ENCODE results near the gene CDC42EP3.

The CDC42EP3 gene

GRCh38 chr2:37636381-37637066, 34.9 kb downstream of the CDC42EP3 start:
- DNase-seq (ENCODE audit: low read depth, low spot score): no peak

- no peak for DNase-seq (ENCODE audit: low read depth, low spot score)
Measured at GRCh38 chr2:37635504-37636380, 35.7 kb downstream of the CDC42EP3 start.

DNA sequence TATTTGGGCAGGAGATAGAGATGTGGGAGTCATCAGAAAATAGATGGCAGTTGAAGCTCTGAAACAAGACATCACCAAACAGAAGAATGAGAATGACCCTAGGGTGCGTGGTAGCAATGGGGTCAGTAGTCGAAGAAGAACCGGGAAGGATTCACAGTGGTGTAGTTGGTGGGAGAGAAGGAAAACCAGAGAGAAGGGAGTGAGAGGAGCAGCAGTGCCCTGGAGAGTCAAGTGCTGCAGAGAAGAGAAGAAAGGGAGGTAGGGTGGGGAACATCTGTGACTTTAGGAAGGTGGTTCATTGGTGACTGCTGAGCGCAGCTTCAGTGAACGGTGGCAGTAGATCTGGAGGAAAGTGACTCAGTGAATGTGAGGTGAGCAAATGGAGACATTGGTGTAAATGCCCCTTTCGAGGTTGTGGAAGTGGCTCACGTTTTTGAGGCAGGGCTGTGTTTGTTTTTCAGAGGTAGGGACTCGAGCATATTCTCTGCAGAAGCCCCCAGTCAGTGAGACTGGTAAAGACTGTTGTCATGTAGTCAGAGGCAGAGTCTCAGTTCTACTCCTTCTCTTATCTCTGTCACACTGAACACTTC, 36.4 kb downstream of the CDC42EP3 start:
- DNase-seq (ENCODE audit: low read depth, low spot score): no peak

- DNase-seq (ENCODE audit: low read depth, low spot score): no peak
Measured at GRCh38 chr2:37633845-37634244, 37.6 kb downstream of the CDC42EP3 start.

DNA sequence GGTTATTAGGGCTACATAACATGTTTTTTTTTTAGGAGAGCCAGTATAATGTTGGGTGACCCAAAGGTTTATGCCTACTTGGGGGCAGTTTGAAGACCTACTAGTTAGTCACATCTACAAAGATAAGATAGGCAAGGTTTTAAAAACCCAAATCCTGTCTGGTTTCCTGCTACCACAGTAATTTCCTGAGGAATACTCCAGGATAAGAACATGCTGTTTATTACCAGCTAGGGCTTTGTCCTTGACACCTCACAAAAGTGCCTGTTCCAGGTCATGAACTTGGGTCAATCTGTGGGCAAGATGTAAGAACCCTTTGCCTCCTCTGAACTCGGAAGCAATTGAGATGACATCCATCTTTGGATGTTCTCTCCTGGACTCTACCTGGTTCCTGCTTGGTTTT, 38.2 kb downstream of the CDC42EP3 start:
- no peak for DNase-seq (ENCODE audit: low read depth, low spot score)

- no peak for DNase-seq (ENCODE audit: low read depth, low spot score)
Measured at GRCh38 chr2:37632310-37632709, 39.1 kb downstream of the CDC42EP3 start.

- no peak for DNase-seq (ENCODE audit: low read depth, low spot score)
Measured at GRCh38 chr2:37631698-37632097, 39.7 kb downstream of the CDC42EP3 start.

- no peak for DNase-seq (ENCODE audit: low read depth, low spot score)
Measured at GRCh38 chr2:37631292-37631691, 40.1 kb downstream of the CDC42EP3 start.

- DNase-seq (ENCODE audit: low read depth, low spot score): no peak
Measured at GRCh38 chr2:37630776-37631175, 40.7 kb downstream of the CDC42EP3 start.

DNA sequence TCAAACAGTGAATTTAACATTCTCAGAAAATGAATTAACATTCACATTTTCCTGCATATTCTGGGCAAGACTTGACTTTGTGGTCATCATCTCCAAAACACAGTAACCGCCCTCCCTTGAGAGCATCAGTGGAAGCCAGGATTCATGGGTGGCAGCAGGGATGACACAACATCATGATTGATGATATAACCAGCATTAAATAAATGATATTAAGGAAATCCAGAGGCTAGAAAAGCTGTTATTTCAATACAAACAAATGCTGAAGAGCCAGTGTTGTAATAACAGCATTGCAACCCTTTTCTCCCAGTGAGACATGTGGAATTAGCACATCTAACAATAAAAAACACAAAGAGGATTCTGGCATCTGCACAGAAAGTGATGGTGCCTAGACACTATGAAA, 41.1 kb downstream of the CDC42EP3 start:
- no peak for DNase-seq (ENCODE audit: low read depth, low spot score)

- no peak for DNase-seq (ENCODE audit: low read depth, low spot score)
Measured at GRCh38 chr2:37629529-37629928, 41.9 kb downstream of the CDC42EP3 start.

GRCh38 chr2:37627710-37628109, 43.7 kb downstream of the CDC42EP3 start:
- no peak for DNase-seq (ENCODE audit: low read depth, low spot score)

GRCh38 chr2:37625796-37626571, 45.5 kb downstream of the CDC42EP3 start:
- DNase-seq (ENCODE audit: low read depth, low spot score): no peak

DNA sequence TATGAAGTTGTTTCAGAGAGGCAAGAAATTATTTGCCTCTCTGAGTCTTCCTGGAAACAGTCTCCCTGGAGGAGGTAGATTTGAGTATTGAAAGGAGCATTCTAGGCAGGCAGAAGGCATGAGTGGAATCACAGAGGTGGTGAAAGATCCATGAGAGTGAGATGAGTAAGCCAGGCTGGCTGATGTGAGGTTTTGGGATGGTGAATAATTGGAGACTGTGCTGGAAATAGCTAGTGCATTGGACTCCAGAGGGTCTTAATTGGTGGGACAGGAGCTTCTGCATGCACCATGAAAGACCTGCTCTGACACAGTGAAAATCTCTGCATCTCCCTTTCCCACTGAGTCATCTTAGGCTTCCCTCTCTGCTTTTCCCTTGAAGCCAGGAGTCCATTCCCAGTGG, 46.3 kb downstream of the CDC42EP3 start:
- DNase-seq (ENCODE audit: low read depth, low spot score): no peak

DNA sequence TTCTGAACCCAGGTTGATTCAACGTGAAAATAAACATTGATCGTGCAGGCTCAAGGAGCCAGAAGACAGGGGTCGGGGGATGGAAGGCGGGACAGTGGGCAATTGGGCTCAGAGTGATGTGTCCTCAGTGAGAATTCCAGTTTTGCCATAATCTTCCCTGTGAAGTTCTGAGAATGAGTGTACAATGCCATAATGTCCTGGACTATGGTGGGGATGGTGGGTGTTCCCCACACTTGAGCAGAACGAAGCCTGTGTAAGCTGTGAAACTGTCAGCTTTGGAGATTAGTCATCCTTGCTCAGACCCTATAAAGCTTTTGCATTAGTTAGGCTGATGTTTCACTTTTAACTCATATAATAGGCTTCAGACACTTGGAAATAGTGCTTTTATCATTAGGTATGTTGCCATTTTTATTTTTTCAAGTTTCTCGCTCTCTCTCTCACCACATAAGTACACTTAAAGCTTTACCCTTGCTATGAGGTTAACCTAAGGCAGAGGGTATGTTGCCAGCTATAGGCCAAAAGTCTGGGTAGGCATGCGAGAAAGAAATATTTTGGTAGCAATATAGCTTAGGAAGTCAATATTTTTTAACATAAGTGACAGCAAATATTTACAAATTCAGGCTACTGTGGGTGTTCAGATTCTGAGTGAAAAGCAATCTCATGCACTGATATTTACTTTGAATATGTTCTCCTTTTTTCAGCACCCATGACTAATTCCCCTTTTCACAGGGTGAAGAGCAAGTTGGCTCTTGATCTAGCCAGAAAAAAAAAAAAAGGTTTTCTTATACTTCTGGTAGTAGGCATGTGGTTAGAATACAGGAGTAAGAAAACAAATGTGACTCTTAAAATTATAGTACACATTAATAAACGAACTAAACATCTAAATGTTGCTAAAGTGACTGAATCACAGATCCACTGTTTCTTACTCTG, 47.2 kb downstream of the CDC42EP3 start:
- no peak for DNase-seq (ENCODE audit: low read depth, low spot score)

DNA sequence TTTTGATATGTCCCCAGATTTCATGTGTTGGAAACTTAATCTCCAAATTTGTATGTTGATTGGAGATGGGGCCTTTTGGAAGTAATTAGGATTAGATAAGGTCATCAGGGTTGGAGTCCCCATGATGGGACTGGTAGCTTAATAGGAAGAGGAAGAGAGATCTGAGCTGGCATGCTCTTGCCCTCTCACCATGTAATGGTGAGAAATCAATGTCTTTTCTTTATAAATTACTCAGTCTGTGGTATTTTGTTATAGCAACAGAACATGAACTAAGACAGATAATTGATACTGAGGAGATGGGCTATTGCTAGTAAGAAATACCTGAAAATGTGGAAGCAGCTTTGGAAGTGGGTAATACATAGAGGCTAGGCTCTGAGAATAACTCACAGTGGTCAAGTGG, 48.0 kb downstream of the CDC42EP3 start:
- no peak for DNase-seq (ENCODE audit: low read depth, low spot score)

DNA sequence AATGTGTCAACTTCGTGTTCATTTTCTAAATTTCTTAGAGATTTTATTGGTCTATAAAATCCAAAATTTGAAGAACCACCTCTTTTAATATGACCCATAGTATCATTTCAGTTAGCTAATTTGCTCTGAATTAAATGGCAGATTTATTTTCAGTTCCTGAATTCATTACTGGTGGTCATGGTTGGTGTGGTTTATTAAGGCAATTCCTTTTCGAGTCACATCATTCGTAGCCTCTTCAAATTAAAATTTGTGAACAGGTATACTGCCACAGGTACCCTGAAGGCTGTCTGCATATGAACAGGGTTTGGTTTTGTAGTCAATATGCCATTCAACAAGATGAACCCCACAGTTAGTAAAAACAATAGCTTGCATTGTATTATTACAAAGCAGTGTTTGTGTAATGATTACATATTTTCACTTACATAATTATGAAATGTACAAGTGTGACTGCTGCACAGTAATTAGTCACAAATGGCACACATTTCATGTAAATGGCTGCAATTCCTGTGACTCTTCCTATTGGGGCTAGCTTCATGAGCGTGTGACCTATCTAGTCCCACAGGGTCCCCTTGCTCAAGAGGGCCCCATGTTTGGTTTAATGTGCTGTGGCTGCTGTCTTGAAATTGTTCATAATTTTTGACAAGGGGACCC, 48.9 kb downstream of the CDC42EP3 start:
- DNase-seq (ENCODE audit: low read depth, low spot score): no peak

- DNase-seq (ENCODE audit: low read depth, low spot score): no peak
Measured at GRCh38 chr2:37621199-37621598, 50.2 kb downstream of the CDC42EP3 start.

DNA sequence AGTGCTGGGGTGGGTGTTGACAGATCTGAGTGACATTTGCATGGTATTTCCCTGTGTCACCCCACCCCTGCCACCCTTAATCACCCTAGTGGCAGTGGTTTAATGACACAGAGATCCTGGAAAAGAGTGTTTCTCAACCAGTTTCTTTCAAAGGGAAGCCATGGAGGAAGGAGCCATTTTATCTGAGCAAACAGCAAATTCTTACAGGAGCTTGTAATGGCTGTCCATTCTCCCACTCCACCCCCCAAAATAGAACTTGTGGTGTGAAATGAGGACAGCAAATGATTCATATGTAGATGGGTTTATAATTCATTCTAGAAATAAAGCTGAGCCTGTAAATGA, 51.5 kb downstream of the CDC42EP3 start:
- DNase-seq (ENCODE audit: low read depth, low spot score): no peak

GRCh38 chr2:37619230-37619958, 52.0 kb downstream of the CDC42EP3 start:
- DNase-seq (ENCODE audit: low read depth, low spot score): no peak
